BE2C (cell line): ENCODE results near the gene KCNMA1.
A peak's percentile ranks its signal among the peaks of the same experiment; 100 is the strongest.

Experiments used
- DNase-seq: peaks from one replicate; pipeline ENCODE4 v3.0.0-alpha.2; 2020
- H3K27me3 ChIP-seq: fragments of 250-450 bp; sonication (Bioruptor Pico); 2 replicates; pipeline ENCODE4 v1.5.1; 2020; ENCODE audit warnings: mild to moderate bottlenecking
- H3K36me3 ChIP-seq: fragments of 250-450 bp; sonication (Bioruptor Pico); 2 replicates; pipeline ENCODE4 v1.5.1; 2020; ENCODE audit warnings: mild to moderate bottlenecking
- H3K4me1 ChIP-seq: fragments of 250-450 bp; sonication (Bioruptor Pico); 2 replicates; pipeline ENCODE4 v1.5.1; 2020
- H3K4me3 ChIP-seq: 2 replicates; pipeline ENCODE4 v1.5.1; 2011; ENCODE audit warnings: low read depth, low read length
- H3K9me3 ChIP-seq: fragments of 250-450 bp; sonication (Bioruptor Pico); 2 replicates; pipeline ENCODE4 v1.5.1; 2020
- TF ChIP-seq, protein P1 (sequence below): IDR thresholded peaks from 2 replicates; pipeline ENCODE4 v1.5.1; 2012; ENCODE audit warnings: mild to moderate bottlenecking, low read depth, low read length

The KCNMA1 gene

DNA sequence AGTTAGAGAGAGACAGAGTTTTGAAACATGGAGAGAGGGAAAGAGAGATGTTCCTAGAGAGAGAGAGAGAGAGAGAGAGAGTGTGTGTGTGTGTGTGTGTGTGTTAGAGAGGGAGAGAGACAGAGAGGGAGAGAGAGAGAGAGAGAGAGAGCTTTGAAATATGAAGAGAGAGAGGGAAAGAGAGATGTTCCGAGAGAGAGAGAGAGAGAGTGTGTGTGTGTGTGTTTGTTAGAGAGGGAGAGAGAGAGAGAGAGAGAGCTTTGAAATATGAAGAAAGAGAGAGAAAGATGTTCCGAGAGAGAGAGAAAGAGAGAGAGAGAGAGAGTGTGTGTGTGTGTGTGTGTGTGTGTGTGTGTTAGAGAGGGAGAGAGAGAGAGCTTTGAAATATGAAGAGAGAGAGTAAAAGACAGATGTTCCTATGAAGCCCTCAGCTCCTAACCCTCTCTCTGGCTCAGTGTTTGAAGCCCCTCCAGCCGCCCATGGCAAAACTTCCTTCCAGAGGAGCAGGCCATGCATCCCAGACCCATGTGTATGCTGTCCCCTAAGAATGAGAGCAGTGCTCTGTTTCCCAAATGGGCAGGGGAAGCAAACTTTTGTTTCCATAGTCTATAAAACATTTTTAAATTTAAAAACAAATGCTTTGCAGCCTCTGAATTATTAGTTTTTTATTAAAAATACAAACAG lies 130.9 kb downstream of the KCNMA1 start:
- H3K9me3 ChIP-seq: no peaks in the 10 kb centered on the region
- TF ChIP-seq, protein P1, sequence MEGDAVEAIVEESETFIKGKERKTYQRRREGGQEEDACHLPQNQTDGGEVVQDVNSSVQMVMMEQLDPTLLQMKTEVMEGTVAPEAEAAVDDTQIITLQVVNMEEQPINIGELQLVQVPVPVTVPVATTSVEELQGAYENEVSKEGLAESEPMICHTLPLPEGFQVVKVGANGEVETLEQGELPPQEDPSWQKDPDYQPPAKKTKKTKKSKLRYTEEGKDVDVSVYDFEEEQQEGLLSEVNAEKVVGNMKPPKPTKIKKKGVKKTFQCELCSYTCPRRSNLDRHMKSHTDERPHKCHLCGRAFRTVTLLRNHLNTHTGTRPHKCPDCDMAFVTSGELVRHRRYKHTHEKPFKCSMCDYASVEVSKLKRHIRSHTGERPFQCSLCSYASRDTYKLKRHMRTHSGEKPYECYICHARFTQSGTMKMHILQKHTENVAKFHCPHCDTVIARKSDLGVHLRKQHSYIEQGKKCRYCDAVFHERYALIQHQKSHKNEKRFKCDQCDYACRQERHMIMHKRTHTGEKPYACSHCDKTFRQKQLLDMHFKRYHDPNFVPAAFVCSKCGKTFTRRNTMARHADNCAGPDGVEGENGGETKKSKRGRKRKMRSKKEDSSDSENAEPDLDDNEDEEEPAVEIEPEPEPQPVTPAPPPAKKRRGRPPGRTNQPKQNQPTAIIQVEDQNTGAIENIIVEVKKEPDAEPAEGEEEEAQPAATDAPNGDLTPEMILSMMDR: no peak
- H3K27me3 ChIP-seq: no peaks in the 10 kb centered on the region
- no peak for DNase-seq
- no peaks in the 10 kb centered on the region for H3K36me3 ChIP-seq
- no peak overlapping the region for H3K4me3 ChIP-seq
- peaks cover 38% of the 10 kb centered on the region for H3K4me1 ChIP-seq

- TF ChIP-seq, protein P1: no peak
- no peaks in the 10 kb centered on the region for H3K27me3 ChIP-seq
- H3K9me3 ChIP-seq: no peaks in the 10 kb centered on the region
- H3K36me3 ChIP-seq: no peaks in the 10 kb centered on the region
- no peak for DNase-seq
- peaks cover 28% of the 10 kb centered on the region for H3K4me1 ChIP-seq
- no peak overlapping the region for H3K4me3 ChIP-seq
Observed at GRCh38 chr10:77505431-77506334, 131.9 kb downstream of the KCNMA1 start.

DNA sequence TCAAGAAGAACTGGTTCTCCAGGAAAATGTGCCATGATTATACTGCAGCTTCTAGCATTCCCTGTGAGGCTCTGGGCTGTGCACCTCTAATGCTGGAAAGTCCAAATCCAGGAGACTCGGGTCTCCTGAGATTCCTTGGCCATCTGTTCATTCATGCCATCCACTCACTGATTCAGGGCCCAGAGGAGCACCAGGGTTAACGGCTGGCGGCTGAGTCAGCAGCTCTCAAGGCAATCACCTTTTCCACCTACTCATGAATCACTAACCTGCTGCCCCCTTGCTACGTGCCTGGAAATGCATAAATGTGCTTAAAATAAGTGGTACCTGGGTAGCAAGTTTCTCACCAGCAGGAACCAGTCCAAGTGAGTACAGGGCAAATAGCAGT lies 132.7 kb downstream of the KCNMA1 start:
- peaks cover 20% of the 10 kb centered on the region for H3K4me1 ChIP-seq
- H3K27me3 ChIP-seq: no peaks in the 10 kb centered on the region
- TF ChIP-seq, protein P1: 0 out of 2 replicates have a peak, but pooled peaks have one; percentile 9
- H3K4me3 ChIP-seq: no peak overlapping the region
- H3K36me3 ChIP-seq: no peaks in the 10 kb centered on the region
- no peak for DNase-seq
- no peaks in the 10 kb centered on the region for H3K9me3 ChIP-seq

DNA sequence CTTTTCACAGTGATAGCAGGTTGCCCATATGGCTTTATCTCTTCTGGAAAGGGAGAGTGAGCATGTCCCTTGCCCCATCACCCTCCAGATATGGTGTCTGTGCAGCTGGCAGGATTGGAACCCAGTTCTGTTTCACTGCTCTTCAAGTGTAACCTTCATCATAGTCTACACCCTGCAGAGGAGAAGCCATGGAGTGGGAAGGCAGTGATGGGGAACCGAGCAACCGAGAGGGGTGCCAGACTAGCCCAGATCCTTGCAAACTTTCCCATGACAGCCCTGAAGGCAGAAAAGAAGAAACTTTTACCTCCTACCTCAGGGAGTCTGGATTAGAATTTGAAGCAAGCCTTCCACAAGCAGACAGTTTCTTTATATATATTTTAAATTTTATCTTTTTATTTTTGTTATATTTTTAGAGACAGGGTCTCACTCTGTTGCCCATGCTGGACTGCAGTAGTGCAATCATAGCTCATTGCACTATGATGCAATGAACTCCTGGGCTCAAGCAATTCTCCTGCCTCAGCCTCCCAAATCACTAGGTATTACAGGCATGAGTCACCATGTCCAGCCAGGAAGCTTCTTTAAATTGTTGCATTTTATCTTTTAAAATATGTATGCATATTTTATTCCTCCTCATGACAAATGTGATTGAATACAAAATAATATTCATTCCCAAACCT lies 133.3 kb downstream of the KCNMA1 start:
- Histone ChIP-seq H3K4me1 (peaks cover 18% of the 10 kb centered on the region), H3K36me3 (no peaks in the 10 kb centered on the region), H3K4me3 (no peak overlapping the region), H3K9me3 (no peaks in the 10 kb centered on the region), H3K27me3 (no peaks in the 10 kb centered on the region)
- DNase-seq: no peak
- TF ChIP-seq, protein P1: no peak

GRCh38 chr10:77501846-77502261 lies 135.8 kb downstream of the KCNMA1 start:
- TF ChIP-seq, protein P1: no peak
- DNase-seq: no peak
- no peaks in the 10 kb centered on the region for H3K9me3 ChIP-seq
- no peaks in the 10 kb centered on the region for H3K27me3 ChIP-seq
- H3K36me3 ChIP-seq: no peaks in the 10 kb centered on the region
- no peak overlapping the region for H3K4me3 ChIP-seq
- H3K4me1 ChIP-seq: peaks cover 6% of the 10 kb centered on the region
